ENCODE results near the gene SURF2. TPM values are rescaled to one million over a fixed set of nuclear protein-coding genes. Genes with fewer than 3 reads are reported as not detected.

Gene SURF2
- total and polyA plus RNA-seq, 9 of the 15 experiments (the other 6 are each of a cell fraction or from before 2014, with no cell fraction given), result 5.5 to 82.5 (median 21.3) TPM

- TF ChIP-seq MGA (IDR thresholded peaks at IDR 0.05) (no peak), ZBTB1 (CRISPR knock-in tag; IDR thresholded peaks at IDR 0.05; ENCODE audit: borderline replicate concordance, low read depth) (0 out of 2 replicates have a peak, but pooled peaks have one; percentile 11), ZKSCAN8 (CRISPR knock-in tag; IDR thresholded peaks at IDR 0.05) (no peak), ZBTB26 (CRISPR knock-in tag; IDR thresholded peaks at IDR 0.05) (no peak), ZBTB12 (CRISPR knock-in tag; IDR thresholded peaks at IDR 0.05) (no peak), CTBP1 (IDR thresholded peaks at IDR 0.05; ENCODE audit: borderline replicate concordance) (no peak), POLR3A (IDR thresholded peaks at IDR 0.05; ENCODE audit: borderline replicate concordance, extremely low read depth, insufficient read depth, insufficient read length) (no peak), STAG1 (CRISPR knock-in tag; IDR thresholded peaks at IDR 0.05; ENCODE audit: borderline replicate concordance) (no peak), CHCHD3 (CRISPR knock-in tag; IDR thresholded peaks at IDR 0.05) (no peak), CBX8 (IDR thresholded peaks at IDR 0.05; ENCODE audit: borderline replicate concordance, extremely low read depth, low read depth, low read length, poor library complexity, severe bottlenecking) (no peak), GABPB1 (CRISPR knock-in tag; IDR thresholded peaks at IDR 0.05) (peak; percentile 21; the same call in 1 of the 2 replicates)
- TF ChIP-seq, protein P1, sequence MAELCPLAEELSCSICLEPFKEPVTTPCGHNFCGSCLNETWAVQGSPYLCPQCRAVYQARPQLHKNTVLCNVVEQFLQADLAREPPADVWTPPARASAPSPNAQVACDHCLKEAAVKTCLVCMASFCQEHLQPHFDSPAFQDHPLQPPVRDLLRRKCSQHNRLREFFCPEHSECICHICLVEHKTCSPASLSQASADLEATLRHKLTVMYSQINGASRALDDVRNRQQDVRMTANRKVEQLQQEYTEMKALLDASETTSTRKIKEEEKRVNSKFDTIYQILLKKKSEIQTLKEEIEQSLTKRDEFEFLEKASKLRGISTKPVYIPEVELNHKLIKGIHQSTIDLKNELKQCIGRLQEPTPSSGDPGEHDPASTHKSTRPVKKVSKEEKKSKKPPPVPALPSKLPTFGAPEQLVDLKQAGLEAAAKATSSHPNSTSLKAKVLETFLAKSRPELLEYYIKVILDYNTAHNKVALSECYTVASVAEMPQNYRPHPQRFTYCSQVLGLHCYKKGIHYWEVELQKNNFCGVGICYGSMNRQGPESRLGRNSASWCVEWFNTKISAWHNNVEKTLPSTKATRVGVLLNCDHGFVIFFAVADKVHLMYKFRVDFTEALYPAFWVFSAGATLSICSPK (IDR thresholded peaks at IDR 0.05; ENCODE audit: borderline replicate concordance), result no peak
These were observed 15.8 kb downstream of the SURF2 start (continued) for GRCh38 chr9:133372144-133372543.
